ENCODE data around the gene EDIL3.

DNA sequence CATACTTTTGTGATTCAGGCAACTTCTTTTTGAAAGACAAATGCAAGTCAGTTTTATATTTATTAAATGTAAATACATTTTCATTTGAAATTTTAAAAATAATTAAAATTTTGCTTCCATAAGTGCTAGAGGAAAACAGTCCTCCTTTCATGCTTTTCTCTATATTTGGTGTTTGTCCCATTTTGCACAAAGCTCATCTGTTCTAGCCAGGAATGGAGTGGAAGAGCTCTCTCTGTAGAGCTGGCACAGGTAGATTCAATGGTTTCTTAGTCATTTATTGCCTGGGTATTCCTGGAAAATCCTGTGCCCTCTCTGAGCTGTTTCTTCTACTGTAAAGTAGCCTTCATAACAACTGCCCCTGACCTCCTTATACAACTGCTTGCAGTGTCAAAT, 396.4 kb downstream of the EDIL3 start:
- no peak for TF ChIP-seq CREB1 (IDR thresholded peaks at IDR 0.05; ENCODE audit: low read depth)
- no peak for TF ChIP-seq CTCF (IDR thresholded peaks at IDR 0.05 in 2 of 3, conservative IDR thresholded peaks at IDR 0.05 in 1 of 3; ENCODE audit: control insufficient read depth in 2 of 3, extremely low read depth in 1 of 3, insufficient read depth in 1 of 3, low read depth in 3 of 3, low read length in 3 of 3)
- TF ChIP-seq SRF (IDR thresholded peaks at IDR 0.05; ENCODE audit: low read depth in 2 of 2, low read length in 2 of 2) = no peak
- TF ChIP-seq CBX5 (IDR thresholded peaks at IDR 0.05; ENCODE audit: low read depth) = no peak
- no peak for TF ChIP-seq MTA3 (IDR thresholded peaks at IDR 0.05; ENCODE audit: borderline replicate concordance, low read length)
- TF ChIP-seq EP300 (IDR thresholded peaks at IDR 0.05; ENCODE audit: borderline replicate concordance in 1 of 2, control insufficient read depth in 1 of 2, low read depth in 2 of 2, low read length in 2 of 2) = no peak
- TF ChIP-seq DPF2 (IDR thresholded peaks at IDR 0.05) = no peak
- no peak for TF ChIP-seq CREM (IDR thresholded peaks at IDR 0.05; ENCODE audit: low read depth)
- no peak for TF ChIP-seq RCOR1 (conservative IDR thresholded peaks at IDR 0.05; ENCODE audit: low read depth, low read length)
- no peak for TF ChIP-seq NFYB (IDR thresholded peaks at IDR 0.05; ENCODE audit: insufficient read depth, low read depth, low read length)
- no peak for TF ChIP-seq NRF1 (conservative IDR thresholded peaks at IDR 0.05; ENCODE audit: low read depth, low read length)
- TF ChIP-seq POLR2AphosphoS5 (IDR thresholded peaks at IDR 0.05; ENCODE audit: low read length) = no peak
- TF ChIP-seq RAD21 (IDR thresholded peaks at IDR 0.05; ENCODE audit: insufficient read depth, low read depth, low read length) = no peak
- no peak for TF ChIP-seq MYC (IDR thresholded peaks at IDR 0.05; ENCODE audit: insufficient read depth, insufficient read length, insufficient replicate concordance, low read length, severe bottlenecking)
